Activated CD4-positive, alpha-beta T cell treated with anti-CD3 and anti-CD28 coated beads, Interleukin-2, amount 50 U/mL, for 48 hours (primary cell): ENCODE measurements around the gene DHX38.
A peak's percentile ranks its signal among the peaks of the same experiment; 100 is the strongest.
"Not testable (repeated sequence)": the region's sequence is repeated elsewhere in the genome, so short reads cannot be mapped to it uniquely, and the experiment has no call there.

Experiments
- DNase-seq, 2 experiments: peaks; one replicate each; pipeline ENCODE4 v3.0.0-alpha.2; 2020

Gene DHX38

DNA sequence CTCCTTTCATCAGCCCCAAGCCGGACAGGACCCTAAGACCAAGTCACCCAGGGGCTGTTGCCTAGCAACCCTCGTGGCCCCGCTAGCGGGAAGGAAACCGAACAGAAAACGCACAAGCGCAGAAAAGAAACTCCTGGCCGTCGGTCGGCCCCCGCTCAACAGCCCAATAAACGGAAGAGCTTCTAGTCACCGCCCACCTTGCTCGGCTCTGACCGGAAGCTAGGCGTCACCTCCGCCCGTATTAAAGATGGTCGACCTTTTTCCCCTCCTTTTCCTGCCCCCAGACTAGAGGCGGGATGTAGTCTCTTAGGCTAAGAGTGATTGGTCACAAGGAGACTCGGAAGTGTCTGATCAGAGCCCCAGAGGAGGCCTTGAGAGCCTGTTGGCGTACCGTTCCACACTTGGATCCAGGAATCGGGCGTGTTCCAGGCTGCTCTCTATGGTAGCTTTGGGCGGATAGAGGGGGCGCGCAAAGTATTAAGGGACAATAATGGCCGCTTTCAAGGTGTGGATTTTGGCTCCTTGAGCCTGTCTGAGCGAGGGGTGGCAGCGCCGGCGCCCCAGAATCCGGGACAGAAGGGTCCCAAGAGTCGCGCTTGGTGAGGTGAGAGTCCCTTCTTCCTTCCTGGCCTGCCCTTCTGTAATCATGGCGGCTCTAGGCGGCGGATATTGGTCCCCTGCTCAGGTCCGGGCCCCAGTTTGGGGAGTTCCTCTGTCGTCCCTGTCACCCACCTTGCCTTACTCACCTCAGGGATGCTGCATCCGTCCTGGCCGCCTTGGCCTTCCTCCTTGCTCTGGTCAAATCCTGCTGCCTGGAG is at the start of gene DHX38, which contains the start of gene TXNL4B:
TSS of gene DHX38 (plus strand) at position 400 of the 818 bp plus-strand sequence. CDS start 2,311 bp downstream, outside the sequence.
TSS of gene TXNL4B (minus strand) at position 173 of the 818 bp plus-strand sequence. CDS start 2,871 bp downstream, outside the sequence.
- DNase-seq: peak; percentile 86 to 91

DNA sequence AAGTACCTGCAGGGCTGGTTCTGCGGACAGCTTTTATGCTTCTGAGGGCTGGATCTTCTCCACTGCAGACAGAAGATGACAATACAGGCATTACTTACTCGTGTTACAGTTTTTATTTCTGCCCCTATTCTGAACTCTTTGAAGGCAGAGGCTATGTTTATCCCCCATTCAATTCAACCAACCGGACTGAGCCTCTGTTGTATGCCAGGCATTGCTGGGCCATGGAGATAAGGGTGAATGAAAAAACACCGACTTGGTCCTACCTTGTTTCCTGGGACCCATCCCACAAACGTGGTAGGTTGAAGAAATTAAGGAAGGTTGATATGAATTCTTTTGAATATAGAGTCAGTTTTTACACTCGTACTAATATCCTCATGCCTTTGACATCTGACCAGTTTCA is 49.4 kb upstream of the DHX38 start:
- no peak for DNase-seq

DNA sequence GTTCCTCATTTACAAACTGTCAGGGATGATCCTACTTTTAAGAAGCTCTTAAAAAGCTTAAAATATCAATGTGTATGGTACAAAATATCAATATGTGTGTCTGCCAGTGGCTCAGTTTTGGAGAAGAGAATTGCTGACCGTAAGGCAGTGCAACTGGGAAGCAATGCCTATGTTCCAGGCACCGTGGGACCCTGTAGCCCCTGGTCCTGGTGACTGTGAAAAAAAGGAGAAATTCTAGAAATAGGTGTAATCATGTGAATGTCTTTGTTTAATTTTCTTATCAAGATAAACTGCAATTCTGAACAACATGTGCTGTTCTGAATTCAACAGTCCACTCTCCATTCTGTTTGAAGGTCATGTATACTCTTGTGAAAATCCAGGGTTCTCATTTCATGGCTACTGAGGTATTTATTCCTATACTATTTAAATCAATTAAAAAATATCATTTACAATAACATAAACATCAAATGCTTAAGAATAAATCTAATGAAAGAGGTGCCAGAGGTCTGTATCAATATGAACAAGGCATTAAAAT is 48.8 kb upstream of the DHX38 start:
- no peak for DNase-seq

DNA sequence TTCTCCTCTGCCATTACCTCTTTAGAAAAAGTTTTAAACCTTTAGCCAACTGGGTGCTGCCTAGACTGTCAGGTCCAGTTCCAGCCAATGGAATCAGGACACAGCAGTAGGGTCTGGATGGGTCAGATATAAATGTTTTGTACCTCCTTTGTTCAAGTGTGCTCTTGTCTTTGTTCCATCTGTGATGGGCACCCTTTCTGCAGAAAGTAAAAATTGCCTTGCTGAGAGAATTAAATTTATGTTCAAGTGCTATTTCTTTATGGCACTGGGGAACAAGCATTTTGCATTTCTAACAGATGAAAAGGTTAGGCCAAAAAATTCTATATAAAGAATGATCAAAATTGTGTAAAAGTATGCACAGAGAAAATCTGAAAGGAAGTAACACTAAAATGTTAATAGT is 44.5 kb upstream of the DHX38 start:
- DNase-seq: no peak

DNA sequence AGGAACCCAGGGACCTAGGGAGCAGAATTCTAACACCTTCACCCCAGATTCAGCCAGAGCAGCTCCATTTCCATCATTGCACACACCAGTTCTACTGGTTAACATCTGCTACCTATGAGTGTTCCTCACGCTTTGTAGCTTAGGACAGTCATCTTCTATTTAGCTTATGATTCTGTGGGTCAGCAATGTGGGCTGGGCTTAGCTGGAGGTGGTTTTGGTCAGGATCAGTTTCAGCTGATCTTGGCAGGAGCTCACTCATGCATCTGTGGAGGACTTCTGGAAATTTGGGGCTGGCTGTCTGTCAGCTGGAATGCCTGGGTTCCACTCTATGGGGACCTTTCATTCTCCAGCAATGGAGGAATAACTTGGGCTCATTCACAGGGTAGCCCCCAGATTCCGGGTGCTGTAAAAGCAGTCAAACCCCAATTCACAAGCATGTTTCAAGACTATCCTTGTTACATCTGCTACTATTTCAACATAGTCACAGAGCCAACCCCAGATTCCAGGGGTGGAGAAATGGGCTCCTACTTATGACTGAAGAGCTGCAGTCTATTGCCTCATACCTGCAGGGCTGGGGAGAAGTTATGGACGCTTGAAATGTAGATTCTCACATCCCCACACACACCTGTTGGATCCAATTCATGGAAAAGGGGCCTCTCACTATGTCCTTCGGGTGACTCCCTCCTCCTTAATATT is 42.7 kb upstream of the DHX38 start:
- no peak for DNase-seq

DNA sequence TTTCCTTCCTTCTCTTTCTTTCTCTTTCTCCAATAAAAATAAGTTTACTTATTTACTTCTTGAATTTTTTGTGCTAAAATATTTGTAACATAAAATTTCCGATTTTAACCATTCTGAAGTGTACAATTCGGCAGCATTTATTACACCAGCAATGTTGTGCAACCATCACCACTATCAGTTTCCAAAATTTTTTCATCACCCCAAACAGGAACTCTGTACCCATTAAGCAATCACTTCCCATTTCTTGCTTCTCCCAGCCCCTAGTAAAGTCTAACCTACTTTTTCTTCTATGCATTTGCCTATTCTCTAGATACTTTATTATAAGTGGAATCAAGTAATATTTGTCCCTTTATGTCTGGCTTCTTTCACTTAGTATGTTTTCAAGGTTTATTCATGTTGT is 41.8 kb upstream of the DHX38 start:
- no peak for DNase-seq

DNA sequence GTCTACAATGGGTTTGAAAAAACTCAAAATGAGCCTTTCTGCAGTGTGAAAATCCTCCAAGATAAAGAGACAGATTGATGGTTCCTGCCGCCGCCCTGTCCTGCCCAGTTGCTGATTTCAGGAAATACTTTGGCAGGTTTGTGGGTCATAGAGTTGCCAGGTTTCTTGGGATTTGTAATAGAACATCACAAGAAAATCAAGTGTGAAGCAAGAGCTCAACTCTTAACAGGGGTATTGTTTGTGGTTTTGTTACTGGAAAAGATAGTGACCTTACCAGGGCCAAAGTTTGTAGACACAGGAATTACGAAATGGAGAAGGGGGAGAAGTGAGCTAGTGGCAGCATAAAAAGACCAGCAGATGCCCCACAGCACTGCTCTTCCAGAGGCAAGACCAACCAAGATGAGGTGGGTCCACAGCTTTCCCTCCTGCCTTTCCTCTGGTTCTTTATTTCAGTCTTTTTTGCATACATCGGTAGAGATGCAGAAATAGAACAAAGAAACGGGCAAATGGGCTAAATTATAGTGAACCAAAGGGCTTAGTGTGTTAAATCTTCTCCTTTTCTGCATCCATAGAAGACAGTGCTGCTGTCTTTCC is 39.3 kb upstream of the DHX38 start, which contains the start of gene HP:
TSS of gene HP (plus strand) at position 252 of the 594 bp plus-strand sequence. CDS start at position 400, 148 bp downstream.
- DNase-seq: not testable (repeated sequence)

DNA sequence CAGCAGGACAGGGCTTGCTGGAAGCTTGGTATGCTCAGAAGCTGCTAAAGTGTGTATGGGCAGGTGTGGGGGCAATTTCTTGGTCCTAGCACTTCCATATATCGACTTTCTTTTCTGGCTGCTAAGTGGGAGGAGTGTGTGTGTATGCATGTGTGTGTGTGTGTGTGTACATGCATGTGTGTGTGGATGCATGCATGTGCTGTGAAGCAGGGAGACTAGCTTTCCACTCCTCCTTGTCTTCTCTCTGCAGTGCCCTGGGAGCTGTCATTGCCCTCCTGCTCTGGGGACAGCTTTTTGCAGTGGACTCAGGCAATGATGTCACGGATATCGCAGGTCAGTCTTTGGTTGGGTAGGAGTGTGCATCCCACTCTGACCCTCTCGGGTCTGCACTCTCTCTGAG is 37.7 kb upstream of the DHX38 start:
- no peak for DNase-seq

DNA sequence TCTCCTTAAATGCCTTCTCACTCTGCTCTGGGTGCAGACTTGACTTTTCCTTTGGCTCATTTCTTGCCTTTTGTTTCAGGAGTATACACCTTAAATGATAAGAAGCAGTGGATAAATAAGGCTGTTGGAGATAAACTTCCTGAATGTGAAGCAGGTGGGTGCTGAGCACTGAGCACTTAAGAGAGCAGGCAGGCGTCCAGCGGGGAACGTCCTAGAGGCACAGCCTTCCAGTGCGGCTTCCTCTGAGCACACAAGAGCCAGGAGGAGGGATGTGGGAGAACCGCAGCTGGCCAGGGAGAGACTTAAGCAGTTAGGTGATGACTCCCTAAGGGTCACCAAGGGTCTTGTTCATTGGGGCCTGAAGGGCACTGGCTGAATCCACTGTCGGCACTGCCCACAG is 36.3 kb upstream of the DHX38 start:
- not testable (repeated sequence) for DNase-seq

DNA sequence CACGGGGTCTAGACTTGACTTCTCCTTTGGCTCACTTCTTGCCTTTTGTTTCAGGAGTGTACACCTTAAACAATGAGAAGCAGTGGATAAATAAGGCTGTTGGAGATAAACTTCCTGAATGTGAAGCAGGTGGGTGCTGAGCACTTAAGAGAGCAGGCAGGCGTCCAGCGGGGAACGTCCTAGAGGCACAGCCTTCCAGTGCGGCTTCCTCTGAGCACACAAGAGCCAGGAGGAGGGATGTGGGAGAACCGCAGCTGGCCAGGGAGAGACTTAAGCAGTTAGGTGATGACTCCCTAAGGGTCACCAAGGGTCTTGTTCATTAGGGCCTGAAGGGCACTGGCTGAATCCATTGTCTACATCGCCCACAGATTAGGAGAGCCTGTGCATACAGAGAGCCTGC is 34.6 kb upstream of the DHX38 start:
- not testable (repeated sequence) for DNase-seq

DNA sequence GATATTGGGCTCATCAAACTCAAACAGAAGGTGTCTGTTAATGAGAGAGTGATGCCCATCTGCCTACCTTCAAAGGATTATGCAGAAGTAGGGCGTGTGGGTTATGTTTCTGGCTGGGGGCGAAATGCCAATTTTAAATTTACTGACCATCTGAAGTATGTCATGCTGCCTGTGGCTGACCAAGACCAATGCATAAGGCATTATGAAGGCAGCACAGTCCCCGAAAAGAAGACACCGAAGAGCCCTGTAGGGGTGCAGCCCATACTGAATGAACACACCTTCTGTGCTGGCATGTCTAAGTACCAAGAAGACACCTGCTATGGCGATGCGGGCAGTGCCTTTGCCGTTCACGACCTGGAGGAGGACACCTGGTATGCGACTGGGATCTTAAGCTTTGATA is 33.2 kb upstream of the DHX38 start:
- DNase-seq: no peak

DNA sequence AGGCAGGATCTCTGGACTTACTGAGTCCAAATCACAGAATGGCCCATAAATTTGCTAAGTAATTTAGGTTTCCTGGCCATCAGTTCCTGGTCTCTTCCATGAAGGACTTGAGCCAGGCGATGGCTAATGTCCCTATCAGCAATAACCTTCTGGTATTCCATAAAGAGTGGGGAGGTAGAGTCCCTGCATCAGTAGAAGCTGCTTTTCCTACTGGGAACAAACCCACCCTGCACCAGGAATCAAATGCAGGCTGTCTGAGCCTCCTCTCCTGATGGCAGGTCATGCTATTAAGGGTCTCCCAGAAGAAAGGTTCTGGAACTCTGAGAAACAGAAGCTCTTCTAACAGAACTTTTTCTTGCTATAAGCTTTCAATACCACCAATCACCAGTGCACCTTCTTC is 32.1 kb upstream of the DHX38 start:
- DNase-seq: no peak

DNA sequence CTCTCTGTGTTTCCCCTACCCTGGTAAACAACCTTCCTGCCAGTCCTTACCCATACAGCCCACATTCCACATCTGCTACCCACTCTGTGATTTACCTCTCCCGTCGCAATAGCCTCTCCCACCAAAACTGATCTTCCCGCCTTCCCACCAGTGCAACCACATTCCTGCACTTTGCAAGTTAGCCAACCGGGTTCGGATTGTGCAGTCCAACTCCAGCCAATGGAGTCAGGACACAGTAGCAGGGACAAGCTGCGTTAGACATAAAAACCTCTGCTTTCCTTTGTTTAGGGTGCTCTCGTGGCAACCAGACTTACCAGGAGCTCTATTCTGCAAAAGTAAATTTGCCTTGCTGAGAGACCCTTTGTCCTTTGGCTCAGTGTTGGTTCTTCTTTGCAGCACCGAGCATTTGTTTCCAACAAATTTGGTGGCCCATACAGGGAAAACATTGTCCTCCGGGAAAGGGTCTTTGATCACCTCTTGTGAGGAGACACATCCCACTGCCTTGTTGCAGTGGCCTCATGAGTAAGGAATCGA is 29.2 kb upstream of the DHX38 start:
- DNase-seq: no peak

DNA sequence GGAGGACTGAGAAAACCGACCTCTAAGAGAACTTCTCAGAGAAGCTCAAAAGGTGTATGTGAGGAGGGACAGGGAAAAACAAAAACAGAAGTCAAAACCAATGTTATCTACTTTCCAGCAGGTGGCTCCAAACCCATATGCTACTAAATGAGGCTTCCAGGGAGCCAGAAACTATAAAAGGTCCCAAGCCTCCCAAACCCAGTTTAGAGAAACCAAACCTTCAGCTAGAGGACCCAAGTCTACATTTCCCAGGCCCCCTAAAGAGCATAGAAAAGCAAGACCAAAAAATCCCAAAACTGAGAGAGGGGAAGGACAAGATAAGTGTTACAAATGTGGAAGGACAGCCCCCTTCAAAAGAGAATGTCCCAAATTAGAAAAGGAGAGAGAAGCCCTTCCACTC is 26.9 kb upstream of the DHX38 start:
- no peak for DNase-seq

DNA sequence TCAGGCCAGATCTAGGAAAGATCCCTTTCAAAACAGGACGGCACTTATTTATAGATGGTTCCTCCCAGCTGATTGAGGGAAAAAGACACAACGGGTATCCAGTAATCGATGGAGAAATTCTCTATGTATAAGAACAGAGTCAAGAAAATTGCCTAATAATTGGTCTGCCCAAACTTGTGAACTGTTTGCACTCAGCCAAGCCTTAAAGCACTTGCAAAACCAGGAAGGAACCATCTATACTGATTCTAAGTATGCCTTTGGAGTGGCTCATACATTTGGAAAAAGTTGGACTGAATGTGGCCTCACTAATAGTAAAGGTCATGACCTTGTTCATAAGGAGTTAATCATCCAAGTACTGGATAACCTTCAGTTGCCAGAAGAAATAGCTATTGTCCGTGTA is 24.7 kb upstream of the DHX38 start:
- no peak for DNase-seq

DNA sequence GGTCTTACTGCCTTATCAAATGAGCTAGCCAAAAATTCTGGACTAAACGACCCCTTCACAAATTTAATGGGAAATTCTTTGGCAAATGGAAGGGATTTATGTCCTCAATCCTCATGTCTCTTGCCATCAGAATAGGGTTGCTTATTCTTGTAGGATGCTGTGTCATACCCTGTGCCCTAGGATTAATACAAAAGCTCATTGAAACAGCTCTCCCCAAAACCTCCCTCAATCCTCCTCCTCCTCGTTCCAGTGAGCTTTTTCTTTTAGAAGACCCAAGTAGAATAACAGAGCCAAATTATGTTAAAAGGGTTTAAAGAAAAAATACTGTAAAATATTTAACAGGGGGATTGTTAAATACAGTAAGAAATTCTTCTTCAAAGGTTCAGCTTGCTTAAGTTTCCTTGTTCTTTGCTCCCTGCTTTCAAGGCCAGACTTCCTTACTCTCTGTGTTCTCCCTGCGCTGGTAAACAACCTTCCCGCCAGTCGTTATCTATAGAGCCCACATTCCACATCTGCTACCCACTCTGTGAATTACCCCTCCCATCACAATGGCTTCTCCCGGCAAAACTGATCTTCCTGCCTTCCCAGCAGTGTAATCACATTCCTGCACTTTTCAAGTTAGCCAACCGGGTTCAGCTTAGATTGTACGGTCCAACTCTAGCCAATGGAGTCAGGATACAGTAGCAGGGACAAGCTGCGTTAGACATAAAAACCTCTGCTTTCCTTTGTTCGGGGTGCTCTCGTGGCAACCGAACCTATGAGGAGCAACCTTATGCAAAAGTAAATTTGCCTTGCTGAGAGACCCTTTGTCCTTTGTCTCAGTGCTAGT is 20.9 kb upstream of the DHX38 start:
- no peak for DNase-seq

DNA sequence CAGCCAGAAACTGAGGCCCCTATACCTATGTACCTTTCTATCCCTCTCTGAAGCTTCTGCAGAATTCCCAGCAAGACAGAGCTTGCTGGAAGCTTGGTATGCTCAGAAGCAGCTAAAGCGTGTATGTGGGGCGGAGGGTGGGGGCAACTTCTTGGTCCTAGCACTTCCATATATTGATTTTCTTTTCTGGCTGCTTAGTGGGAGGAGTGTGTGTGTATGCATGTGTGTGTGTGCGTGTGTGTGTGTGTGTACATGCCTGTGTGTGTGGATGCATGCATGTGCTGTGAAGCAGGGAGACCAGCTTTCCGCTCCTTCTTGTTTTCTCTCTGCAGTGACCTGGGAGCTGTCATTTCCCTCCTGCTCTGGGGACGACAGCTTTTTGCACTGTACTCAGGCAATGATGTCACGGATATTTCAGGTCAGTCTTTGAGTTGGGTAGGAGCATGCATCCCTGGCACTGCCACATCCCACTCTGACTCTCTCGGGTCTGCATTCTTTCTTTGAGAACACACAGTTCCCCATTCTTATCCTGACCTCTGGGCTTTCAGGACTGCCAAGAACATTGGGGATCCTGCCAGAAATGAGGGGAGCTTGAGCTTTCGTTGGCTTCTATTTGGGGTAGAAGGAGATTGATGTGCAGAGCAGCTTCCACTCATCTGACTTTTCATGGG is 20.0 kb upstream of the DHX38 start:
- no peak for DNase-seq

DNA sequence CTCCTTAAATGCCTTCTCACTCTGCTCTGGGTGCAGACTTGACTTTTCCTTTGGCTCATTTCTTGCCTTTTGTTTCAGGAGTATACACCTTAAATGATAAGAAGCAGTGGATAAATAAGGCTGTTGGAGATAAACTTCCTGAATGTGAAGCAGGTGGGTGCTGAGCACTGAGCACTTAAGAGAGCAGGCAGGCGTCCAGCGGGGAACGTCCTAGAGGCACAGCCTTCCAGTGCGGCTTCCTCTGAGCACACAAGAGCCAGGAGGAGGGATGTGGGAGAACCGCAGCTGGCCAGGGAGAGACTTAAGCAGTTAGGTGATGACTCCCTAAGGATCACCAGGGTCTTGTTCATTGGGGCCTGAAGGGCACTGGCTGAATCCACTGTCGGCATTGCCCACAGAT is 18.6 kb upstream of the DHX38 start:
- DNase-seq: not testable (repeated sequence)

DNA sequence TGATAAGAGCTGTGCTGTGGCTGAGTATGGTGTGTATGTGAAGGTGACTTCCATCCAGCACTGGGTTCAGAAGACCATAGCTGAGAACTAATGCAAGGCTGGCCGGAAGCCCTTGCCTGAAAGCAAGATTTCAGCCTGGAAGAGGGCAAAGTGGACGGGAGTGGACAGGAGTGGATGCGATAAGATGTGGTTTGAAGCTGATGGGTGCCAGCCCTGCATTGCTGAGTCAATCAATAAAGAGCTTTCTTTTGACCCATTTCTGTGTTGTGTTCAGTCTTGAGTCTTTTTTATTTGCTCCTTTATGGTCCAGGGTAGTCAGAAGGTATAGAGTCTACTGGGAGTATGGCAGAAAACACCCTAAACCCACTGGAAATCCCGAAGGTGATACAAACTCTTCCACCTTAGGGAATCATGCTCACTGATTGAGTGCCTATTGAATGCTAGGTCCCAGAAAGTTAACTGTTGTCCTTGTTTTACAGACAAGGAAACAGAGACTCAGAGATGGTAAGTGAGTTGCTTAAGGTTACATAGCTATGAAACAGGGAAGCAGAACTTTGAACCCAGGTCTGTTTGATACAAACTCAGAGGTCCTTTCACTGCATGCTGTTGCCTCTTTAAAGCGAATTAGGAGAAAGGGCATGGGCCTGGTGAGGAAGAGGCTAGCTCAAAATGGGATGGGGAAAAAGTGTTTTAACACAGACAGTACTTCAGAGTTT is 16.5 kb upstream of the DHX38 start:
- not testable (repeated sequence) for DNase-seq

DNA sequence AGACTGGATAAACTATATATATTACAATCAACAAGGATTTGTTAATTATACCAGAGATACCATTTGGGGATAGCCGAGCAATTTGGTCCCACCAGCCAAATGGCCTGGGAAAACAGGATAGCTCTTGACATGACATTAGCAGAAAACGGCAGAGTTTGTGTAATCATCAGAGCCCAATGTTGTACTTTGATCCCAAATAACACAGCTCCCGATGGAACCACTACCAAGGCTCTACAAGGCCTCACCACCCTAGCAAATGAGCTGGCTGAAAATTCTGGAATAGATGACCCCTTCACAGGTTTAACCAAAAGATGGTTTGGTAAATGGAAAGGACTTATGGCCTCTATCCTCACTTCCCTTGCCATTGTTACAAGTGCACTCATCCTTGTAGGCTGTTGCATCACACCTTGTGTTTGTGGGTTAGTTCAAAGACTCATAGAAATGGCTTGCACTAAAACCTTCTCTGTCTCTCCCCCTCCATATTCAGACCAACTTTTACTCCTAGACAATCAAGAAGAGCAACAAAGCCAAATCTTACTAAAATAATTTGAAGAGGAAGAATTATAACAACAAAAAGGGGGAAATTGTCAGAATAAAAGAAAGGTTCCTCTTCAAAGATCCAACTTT is 9.8 kb upstream of the DHX38 start:
- DNase-seq: no peak
